ENCODE measurements around the gene TEX13D.

TEX13D gene

DNA sequence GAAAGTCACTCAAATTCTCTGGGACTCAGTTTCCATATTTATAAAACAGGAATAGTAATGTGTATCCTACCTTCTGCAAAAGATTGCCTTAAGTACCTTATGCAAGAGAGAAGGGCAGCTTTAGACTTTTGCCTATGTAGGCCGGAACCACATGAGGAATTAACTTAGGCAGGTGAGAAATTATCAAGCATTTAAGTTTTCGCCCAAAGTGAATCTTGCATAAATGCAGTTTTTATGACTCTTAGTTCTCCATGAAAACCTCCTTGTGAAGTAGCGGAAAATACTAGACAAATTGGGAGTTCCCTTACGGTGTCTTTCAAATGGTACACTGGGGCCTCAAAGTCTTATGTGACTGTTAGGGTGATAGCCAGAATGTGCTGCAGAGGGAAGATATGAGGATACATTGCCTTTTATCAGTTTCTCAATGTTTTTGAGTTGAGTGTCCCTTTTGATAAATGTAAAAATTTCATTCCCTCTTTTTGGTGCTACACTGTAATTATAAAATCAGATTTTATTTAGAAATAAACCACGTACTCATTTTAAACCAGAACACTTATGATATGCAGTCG, 16.5 kb downstream of the TEX13D start:
- DNase-seq: no peak

DNA sequence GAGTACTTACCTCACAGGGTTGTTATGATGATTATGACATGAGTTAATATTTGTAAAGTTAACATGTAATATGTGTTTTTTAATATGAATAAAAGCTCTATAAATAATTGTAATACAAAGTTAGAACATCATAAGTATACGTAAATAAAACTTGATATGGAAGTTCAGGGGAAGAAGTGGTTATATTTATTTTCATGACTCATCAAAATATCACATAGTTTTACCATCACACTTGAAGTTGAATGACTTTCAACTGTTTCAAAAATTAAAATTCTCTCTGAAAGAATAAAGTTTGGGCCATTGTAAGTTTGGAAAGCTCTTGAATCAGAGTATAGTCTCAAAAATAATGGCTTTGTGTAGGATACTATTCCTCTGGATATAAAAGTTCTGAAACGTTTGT, 22.2 kb downstream of the TEX13D start:
- DNase-seq: no peak

GRCh38 chrX:124358800-124359383, 26.4 kb downstream of the TEX13D start:
- no peak for DNase-seq

DNA sequence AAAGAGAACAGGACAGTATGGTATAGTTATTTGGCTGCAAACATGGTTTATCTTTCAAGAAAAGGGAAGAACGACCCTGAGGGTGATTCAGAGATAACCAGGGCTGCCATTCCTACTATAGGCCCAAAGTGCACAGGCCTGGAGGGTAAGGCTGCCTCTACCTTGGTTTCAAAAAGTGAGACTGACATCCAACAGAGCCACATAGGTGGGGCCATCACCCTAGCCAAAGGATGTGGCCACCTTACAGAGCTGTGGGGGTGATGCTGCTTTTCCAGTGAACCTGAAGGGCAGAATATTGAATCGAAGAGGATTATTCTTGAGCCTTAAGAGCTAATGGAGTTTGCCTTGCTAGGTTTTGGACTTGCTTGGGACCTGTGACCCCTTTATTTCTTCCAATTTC, 29.6 kb downstream of the TEX13D start:
- no peak for DNase-seq

GRCh38 chrX:124362761-124363160, 30.3 kb downstream of the TEX13D start:
- no peak for DNase-seq

DNA sequence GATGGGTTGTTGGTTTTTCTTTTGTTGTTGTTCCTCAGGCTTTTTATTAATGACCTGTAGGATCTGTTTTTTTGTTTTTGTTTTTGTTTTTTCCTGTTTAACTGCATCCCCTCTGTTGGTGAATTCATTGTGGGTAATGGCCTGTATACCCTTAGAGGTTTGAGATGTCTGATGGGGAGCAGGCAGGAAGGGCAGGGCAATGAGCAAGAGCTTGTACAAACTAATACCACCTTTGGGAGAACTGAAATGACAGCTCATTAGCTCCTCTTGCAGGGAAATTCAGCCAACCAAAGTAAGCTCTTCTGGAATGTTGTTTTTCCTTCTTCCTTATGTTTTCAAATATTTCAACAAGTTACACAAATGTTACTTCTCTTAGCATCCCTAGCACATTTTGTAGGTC, 37.3 kb downstream of the TEX13D start:
- DNase-seq: no peak

DNA sequence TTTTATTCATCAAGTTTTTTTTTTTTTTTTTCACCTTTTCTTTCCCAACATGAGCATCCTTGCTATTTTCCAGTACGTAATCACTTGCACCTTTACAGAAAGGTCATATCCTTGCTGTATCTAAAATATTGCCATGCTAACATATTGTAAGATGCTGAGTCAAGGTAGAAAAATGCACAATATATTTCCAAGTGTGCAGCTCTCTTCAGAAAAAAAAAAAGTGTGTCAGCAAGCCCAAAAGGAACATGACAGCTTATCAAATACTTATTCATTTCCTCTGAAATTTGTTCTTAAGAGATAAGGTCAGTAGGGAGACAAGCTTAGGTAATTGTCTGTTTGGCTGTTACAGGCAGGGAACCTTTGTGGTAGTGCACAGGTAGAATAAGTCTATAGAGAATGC, 40.9 kb downstream of the TEX13D start:
- DNase-seq: no peak

- DNase-seq: no peak
Measured at GRCh38 chrX:124378643-124379042, 46.2 kb downstream of the TEX13D start.

DNA sequence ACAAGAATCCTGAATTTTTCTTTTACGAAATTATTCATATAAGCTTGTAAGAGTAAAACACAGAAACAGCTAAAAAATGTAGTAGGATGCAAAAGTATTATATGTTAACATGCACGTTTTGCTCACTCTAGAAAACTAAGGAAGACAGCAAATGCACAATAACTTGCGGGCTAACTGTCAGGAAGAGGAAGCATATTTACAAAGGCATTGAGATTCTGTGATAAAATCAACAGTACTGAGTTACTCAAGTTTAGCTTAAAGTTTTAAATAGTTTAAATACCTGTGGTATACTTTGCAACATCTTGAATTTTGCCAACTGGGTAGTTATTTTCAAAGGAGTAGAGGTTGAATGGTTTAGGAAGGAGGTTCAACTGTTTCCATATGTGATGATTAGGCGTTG, 50.9 kb downstream of the TEX13D start:
- DNase-seq: no peak

DNA sequence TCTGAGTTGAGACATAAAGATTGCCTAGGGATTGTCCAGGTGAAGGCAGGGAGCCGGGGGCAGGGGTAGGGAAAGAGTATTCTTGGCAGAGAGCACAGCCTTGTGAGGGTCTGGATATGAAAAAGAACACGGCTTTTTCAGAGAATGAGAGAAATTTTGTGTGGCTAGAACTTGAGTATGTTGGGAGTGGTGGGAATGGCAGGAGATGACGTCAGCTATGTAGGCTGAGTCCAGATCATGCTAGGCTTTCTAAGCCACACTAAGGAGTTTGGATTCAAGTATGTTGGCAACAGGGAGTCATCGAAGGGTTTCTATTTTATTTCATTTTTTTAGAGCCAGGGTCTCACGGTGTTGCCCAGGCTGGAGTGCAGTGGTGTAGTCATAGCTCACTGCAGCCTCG, 53.9 kb downstream of the TEX13D start:
- no peak for DNase-seq

Measured in HCEC 1CT (cell line).